ENCODE results near the gene TOX2.

DNA sequence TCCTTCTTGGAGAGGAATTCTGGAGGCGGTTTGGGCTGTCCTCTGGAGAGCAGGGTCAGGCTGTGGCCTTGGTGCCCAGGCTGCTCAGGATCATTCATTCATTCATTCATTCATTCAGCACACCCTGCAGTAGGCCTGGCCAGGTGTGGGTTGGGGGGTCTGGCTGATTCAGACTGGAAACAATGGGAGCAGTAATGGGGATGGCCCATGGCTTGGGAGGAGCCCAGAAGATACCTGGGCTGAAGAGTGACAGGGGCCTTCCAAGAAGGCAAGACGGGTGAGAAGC, 31.5 kb downstream of the TOX2 start:
- no peak for TF ChIP-seq BHLHE40 (IDR thresholded peaks at IDR 0.05; ENCODE audit: borderline replicate concordance)
- no peak for TF ChIP-seq SUZ12 (IDR thresholded peaks at IDR 0.05)
- no peak for TF ChIP-seq NFRKB (IDR thresholded peaks at IDR 0.05)
- no peak for TF ChIP-seq ZNF384 (IDR thresholded peaks at IDR 0.05)
- no peak for TF ChIP-seq FOXA1 (IDR thresholded peaks at IDR 0.05)
- TF ChIP-seq ARNT (IDR thresholded peaks at IDR 0.05): no peak
- no peak for TF ChIP-seq FOXK2 (IDR thresholded peaks at IDR 0.05)
